Karpas-422 (cell line): ENCODE measurements around the gene POLR3K. TPM values are rescaled to one million over a fixed set of nuclear protein-coding genes. Genes with fewer than 3 reads are reported as not detected.

ENCODE experiments used
- DNase-seq: peaks from one replicate; pipeline ENCODE4 v3.0.0-alpha.2; 2015
- H2AFZ ChIP-seq: fragments of 200-600 bp; sonication (generic); 2 replicates; pipeline ENCODE4 v1.6.1; 2014; ENCODE audit warnings: antibody characterized with exemption, low read length, mixed read lengths
- H3K27ac ChIP-seq: fragments of 200-600 bp; sonication (generic); 2 replicates; pipeline ENCODE4 v1.5.1; 2014; ENCODE audit warnings: mild to moderate bottlenecking, low read length, moderate library complexity
- H3K27me3 ChIP-seq: fragments of 200-600 bp; sonication (generic); 2 replicates; pipeline ENCODE4 v1.6.1; 2014; ENCODE audit warnings: low read length, mixed read lengths
- H3K36me3 ChIP-seq: fragments of 200-600 bp; sonication (generic); 2 replicates; pipeline ENCODE4 v1.6.1; 2014; ENCODE audit warnings: low read length, mixed read lengths; ENCODE audit not compliant: insufficient read depth
- H3K4me1 ChIP-seq: fragments of 200-600 bp; sonication (generic); 2 replicates; pipeline ENCODE4 v1.6.1; 2014; ENCODE audit warnings: mild to moderate bottlenecking, low read length, mixed read lengths
- H3K4me2 ChIP-seq: fragments of 200-600 bp; sonication (generic); 2 replicates; pipeline ENCODE4 v1.6.1; 2014; ENCODE audit warnings: low read length, low read depth, mild to moderate bottlenecking; ENCODE audit not compliant: poor library complexity, severe bottlenecking
- H3K4me3 ChIP-seq: fragments of 200-600 bp; sonication (generic); 2 replicates; pipeline ENCODE4 v1.5.1; 2014; ENCODE audit warnings: mild to moderate bottlenecking, antibody characterized with exemption, low read length, mixed read lengths
- H3K79me2 ChIP-seq: fragments of 200-600 bp; sonication (generic); 2 replicates; pipeline ENCODE4 v1.6.1; 2014; ENCODE audit warnings: mild to moderate bottlenecking, low read length, mixed read lengths
- H3K9ac ChIP-seq: fragments of 200-600 bp; sonication (generic); 2 replicates; pipeline ENCODE4 v1.6.0; 2014; ENCODE audit warnings: low read length
- H3K9me2 ChIP-seq: fragments of 200-600 bp; sonication (generic), shearing (Covaris generic); replicated peaks from 2 replicates; pipeline ENCODE4 v1.6.0; 2014; ENCODE audit warnings: mild to moderate bottlenecking, low read length, moderate library complexity; ENCODE audit not compliant: insufficient read depth
- H3K9me3 ChIP-seq: fragments of 300-700, 200-600 bp; sonication (generic); 2 replicates; pipeline ENCODE4 v1.6.1; 2014; ENCODE audit warnings: low read length, mixed read lengths
- H4K20me1 ChIP-seq: fragments of 200-600 bp; sonication (generic); 2 replicates; pipeline ENCODE4 v1.6.1; 2014; ENCODE audit warnings: mild to moderate bottlenecking, antibody characterized with exemption, low read length, low read depth; ENCODE audit not compliant: insufficient read depth
- total RNA-seq: library from RNA; depleted of rRNA; stranded (reverse); fragments of >200 nt; shearing (Covaris generic); gene quantifications from 2 replicates; pipeline ENCODE4 v1.2.3, GENCODE V29; 2014; ENCODE audit warnings: low replicate concordance

The POLR3K gene
- total RNA-seq, 1 experiment from 2014 or later, result 11.9 TPM

DNA sequence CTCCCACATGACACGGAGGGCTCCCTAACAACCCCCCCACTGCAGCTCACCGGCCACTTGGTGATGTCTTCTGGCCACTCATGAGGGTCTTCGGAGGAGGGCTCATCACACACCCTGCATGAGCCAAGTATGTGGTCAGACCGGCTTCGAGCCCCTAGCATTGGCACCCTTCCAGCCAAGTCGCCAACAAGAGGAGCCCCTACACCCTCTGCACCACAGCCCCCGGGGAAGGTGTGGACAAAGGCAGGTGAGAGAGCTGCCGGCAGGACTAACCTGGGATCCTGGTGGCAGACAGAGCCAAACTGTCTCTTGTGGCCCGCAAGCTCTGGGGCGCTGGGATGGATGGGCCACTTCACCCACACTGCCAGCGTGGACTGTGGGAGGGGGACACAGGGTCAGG, 6.8 kb upstream of the POLR3K start:
- H3K4me2 ChIP-seq, result no peak overlapping the region
- H3K4me1 ChIP-seq, result peaks cover under 1% of the 10 kb centered on the region
- peaks cover 9% of the 10 kb centered on the region; the same call in 1 of the 2 replicates for H3K36me3 ChIP-seq
- no peak overlapping the region for H3K27ac ChIP-seq
- no peaks in the 10 kb centered on the region for H3K27me3 ChIP-seq
- no peaks in the 10 kb centered on the region for H3K9me3 ChIP-seq
- H3K4me3 ChIP-seq, result no peak overlapping the region
- no peaks in the 10 kb centered on the region for H4K20me1 ChIP-seq
- H3K9me2 ChIP-seq, result no peaks in the 10 kb centered on the region
- no peak for DNase-seq
- peaks cover 4% of the 10 kb centered on the region for H3K79me2 ChIP-seq
- H3K9ac ChIP-seq, result no peak overlapping the region
- H2AFZ ChIP-seq, result no peak overlapping the region

DNA sequence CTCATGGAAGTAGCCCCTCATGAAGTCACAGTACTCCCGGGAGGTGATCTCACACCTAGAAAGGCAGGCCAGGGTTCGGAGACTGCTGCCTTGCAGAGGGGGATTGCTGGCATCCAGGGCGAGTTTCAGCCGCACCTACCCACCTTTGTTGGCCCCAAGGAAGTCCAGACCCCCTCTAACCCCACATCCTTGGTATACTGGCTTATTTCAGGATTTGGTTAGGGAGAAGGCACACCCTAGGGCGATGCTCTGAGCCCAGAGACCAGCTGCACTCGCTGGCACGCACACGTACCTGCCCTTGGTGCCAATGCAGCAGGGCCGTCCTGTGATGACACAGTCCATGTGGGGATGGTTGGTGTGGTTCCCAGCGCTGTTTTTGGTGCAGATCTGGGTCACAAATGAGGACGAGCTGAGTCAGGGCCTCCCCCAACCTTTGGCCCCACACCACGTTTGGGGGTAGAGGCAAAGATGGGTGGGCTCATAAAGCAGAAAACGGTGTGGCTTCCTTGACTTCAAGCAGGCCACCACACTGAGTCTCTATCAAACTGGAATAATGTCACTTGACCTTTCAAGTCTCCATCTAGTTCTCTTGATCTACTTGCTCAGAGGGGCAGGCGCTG, 6.1 kb upstream of the POLR3K start:
- Histone ChIP-seq H3K9me2 (no peaks in the 10 kb centered on the region), H3K36me3 (peaks cover 9% of the 10 kb centered on the region; the same call in 1 of the 2 replicates), H2AFZ (no peak overlapping the region), H3K27me3 (no peaks in the 10 kb centered on the region), H3K79me2 (peaks cover 10% of the 10 kb centered on the region), H3K4me2 (no peak overlapping the region), H3K27ac (no peak overlapping the region), H3K9me3 (no peaks in the 10 kb centered on the region), H3K4me1 (peaks cover 7% of the 10 kb centered on the region), H3K9ac (no peak overlapping the region), H3K4me3 (no peak overlapping the region), H4K20me1 (no peaks in the 10 kb centered on the region)
- no peak for DNase-seq

GRCh38 chr16:58491-59439, 5.4 kb upstream of the POLR3K start:
- no peak overlapping the region for H3K4me3 ChIP-seq
- no peak for DNase-seq
- no peaks in the 10 kb centered on the region for H3K9me2 ChIP-seq
- H3K36me3 ChIP-seq, result peaks cover 9% of the 10 kb centered on the region; the same call in 1 of the 2 replicates
- H2AFZ ChIP-seq, result no peak overlapping the region
- H3K27ac ChIP-seq, result no peak overlapping the region
- no peaks in the 10 kb centered on the region for H3K9me3 ChIP-seq
- H3K79me2 ChIP-seq, result peaks cover 18% of the 10 kb centered on the region
- peaks cover 14% of the 10 kb centered on the region for H3K4me1 ChIP-seq
- H3K4me2 ChIP-seq, result no peak overlapping the region
- H4K20me1 ChIP-seq, result no peaks in the 10 kb centered on the region; the same call in 1 of the 2 replicates
- H3K9ac ChIP-seq, result no peak overlapping the region
- no peaks in the 10 kb centered on the region for H3K27me3 ChIP-seq

DNA sequence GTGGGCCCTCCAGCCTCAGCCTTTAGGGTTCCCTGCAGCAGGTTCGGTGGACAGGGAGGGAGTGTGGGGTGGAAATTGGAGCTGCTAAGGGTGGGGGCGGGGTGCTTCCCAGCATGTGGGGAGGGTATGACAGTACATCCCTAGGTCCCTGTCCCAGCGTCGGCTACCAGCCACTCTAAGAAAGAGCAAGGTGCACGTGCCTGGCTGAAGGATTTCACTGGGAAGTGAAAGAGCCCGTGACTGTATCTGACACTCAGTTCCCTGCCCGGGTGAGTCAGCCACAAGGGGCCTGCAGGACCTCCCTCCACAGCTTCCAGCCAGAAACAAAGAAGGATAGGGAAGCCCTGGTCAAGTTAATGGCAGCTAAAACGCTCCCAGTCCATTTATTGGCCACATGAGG, 4.3 kb upstream of the POLR3K start:
- H3K9me3 ChIP-seq, result no peaks in the 10 kb centered on the region
- H4K20me1 ChIP-seq, result no peaks in the 10 kb centered on the region; the same call in 1 of the 2 replicates
- DNase-seq, result no peak
- no peak overlapping the region for H2AFZ ChIP-seq
- H3K4me3 ChIP-seq, result no peak overlapping the region
- no peak overlapping the region for H3K27ac ChIP-seq
- H3K9ac ChIP-seq, result no peak overlapping the region
- H3K4me1 ChIP-seq, result peaks cover 14% of the 10 kb centered on the region
- no peak overlapping the region for H3K4me2 ChIP-seq
- H3K79me2 ChIP-seq, result peaks cover 25% of the 10 kb centered on the region
- no peaks in the 10 kb centered on the region for H3K9me2 ChIP-seq
- H3K27me3 ChIP-seq, result no peaks in the 10 kb centered on the region
- peaks cover 9% of the 10 kb centered on the region; the same call in 1 of the 2 replicates for H3K36me3 ChIP-seq

- no peak overlapping the region for H3K4me3 ChIP-seq
- H3K27me3 ChIP-seq, result no peaks in the 10 kb centered on the region
- no peak overlapping the region for H3K9ac ChIP-seq
- peaks cover 39% of the 10 kb centered on the region for H3K79me2 ChIP-seq
- peaks cover 23% of the 10 kb centered on the region for H3K4me1 ChIP-seq
- no peaks in the 10 kb centered on the region for H3K9me2 ChIP-seq
- no peak overlapping the region for H3K27ac ChIP-seq
- DNase-seq, result no peak
- no peak overlapping the region for H2AFZ ChIP-seq
- no peak overlapping the region for H3K4me2 ChIP-seq
- H3K9me3 ChIP-seq, result no peaks in the 10 kb centered on the region
- H3K36me3 ChIP-seq, result peaks cover 15% of the 10 kb centered on the region
- H4K20me1 ChIP-seq, result peaks cover 3% of the 10 kb centered on the region
Observed at GRCh38 chr16:56231-56927, 3.0 kb upstream of the POLR3K start.

- Histone ChIP-seq H3K4me3 (no peak overlapping the region), H2AFZ (no peak overlapping the region), H3K9me3 (no peaks in the 10 kb centered on the region), H3K27ac (no peak overlapping the region), H3K9me2 (no peaks in the 10 kb centered on the region), H3K4me1 (peaks cover 25% of the 10 kb centered on the region), H3K27me3 (no peaks in the 10 kb centered on the region), H4K20me1 (peaks cover 10% of the 10 kb centered on the region), H3K9ac (no peak overlapping the region), H3K79me2 (peaks cover 46% of the 10 kb centered on the region), H3K36me3 (peaks cover 22% of the 10 kb centered on the region), H3K4me2 (no peak overlapping the region)
- no peak for DNase-seq
Observed at GRCh38 chr16:55571-56136, 2.2 kb upstream of the POLR3K start.

DNA sequence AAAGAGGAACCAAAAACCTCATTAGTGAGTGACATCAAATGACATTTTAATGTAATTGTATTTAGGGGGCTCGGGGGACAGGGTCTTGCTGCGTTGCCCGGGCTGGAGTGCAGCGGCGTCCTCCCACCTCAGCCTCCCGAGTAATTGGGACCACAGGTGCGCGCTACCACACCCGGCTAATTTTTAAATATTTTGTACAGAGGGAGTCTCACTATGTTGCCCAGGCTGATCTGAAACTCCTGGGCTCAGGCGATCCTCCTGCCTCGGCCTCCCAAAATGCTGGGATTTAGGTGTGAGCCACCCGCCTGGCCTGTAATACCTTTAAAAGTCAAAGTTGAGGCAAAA, 801 bp upstream of the POLR3K start:
- H3K27ac ChIP-seq, result peak overlapping the region; percentile 70; the same call in 1 of the 2 replicates

More for the DNA sequence above, 801 bp upstream of the POLR3K start:
- Histone ChIP-seq H3K27me3 (no peaks in the 10 kb centered on the region), H3K9me3 (no peaks in the 10 kb centered on the region), H4K20me1 (peaks cover 11% of the 10 kb centered on the region), H3K9me2 (no peaks in the 10 kb centered on the region), H3K79me2 (peaks cover 56% of the 10 kb centered on the region), H3K4me3 (peak overlapping the region; percentile 99), H2AFZ (peak overlapping the region; percentile 100), H3K4me1 (peaks cover 25% of the 10 kb centered on the region), H3K4me2 (peak overlapping the region; percentile 99), H3K36me3 (peaks cover 27% of the 10 kb centered on the region), H3K9ac (peak overlapping the region; percentile 99)
- no peak for DNase-seq
